ENCODE data around the gene ENTREP1. TPM values are rescaled to one million over a fixed set of nuclear protein-coding genes. Genes with fewer than 3 reads are reported as not detected.

Gene ENTREP1
- total RNA-seq, 1 experiment from 2014 or later, result 21.3 TPM

- Mint-ChIP-seq H3K27me3 (ENCODE audit: low read depth) (no peaks in the 10 kb centered on the region), H3K27ac (peak overlapping the region; percentile 3 to 68 (median 46); a peak in 4 of 7 replicates), H3K4me1 (peaks cover 11 to 17% of the 10 kb centered on the region in 2 experiments), H3K4me3 (no peak overlapping the region), H3K9me3 (no peaks in the 10 kb centered on the region), H3K36me3 (ENCODE audit: insufficient read depth in 1 of 3, low read depth in 3 of 3) (peaks cover 6 to 50% (median 12%) of the 10 kb centered on the region in 3 experiments; a peak in 6 of 7 replicates)
- no peak overlapping the region for H3K14ac ChIP-seq (ENCODE audit: insufficient read depth, low read length)
- no peak overlapping the region for H3K9ac ChIP-seq (ENCODE audit: extremely low read depth, insufficient read length, low read length)
- H3K27me3 ChIP-seq (ENCODE audit: insufficient read depth, low read length), result no peaks in the 10 kb centered on the region
- no peaks in the 10 kb centered on the region for H3K23me2 ChIP-seq (ENCODE audit: insufficient read length, low read depth, low read length, poor library complexity, severe bottlenecking)
- no peak for TF ChIP-seq CTCF (conservative IDR thresholded peaks at IDR 0.05)
- H4K8ac ChIP-seq (replicated peaks; ENCODE audit: insufficient read length, low read depth, low read length), result no peak overlapping the region
- H4K91ac ChIP-seq (ENCODE audit: insufficient read length, low read depth, low read length), result no peak overlapping the region
- no peak overlapping the region for H2BK20ac ChIP-seq (ENCODE audit: low read depth, low read length, poor library complexity, severe bottlenecking)
- no peaks in the 10 kb centered on the region for H4K20me1 ChIP-seq (ENCODE audit: control insufficient read depth, insufficient read depth, insufficient read length)
- H3K4me2 ChIP-seq (ENCODE audit: insufficient read depth, insufficient read length, low read length), result no peak overlapping the region
- no peaks in the 10 kb centered on the region for H3K9me3 ChIP-seq (ENCODE audit: control insufficient read depth, low read depth, low read length)
- peaks cover 4% of the 10 kb centered on the region; the same call in 1 of the 2 replicates for H3K4me1 ChIP-seq (ENCODE audit: insufficient read depth, low read length)
- H3K23ac ChIP-seq (ENCODE audit: insufficient read length, low read depth, low read length), result no peak overlapping the region
- no peak overlapping the region for H2BK5ac ChIP-seq (ENCODE audit: insufficient read length, low read length)
- H3K56ac ChIP-seq (ENCODE audit: insufficient read length, low read depth, low read length), result no peak overlapping the region
- no peak overlapping the region for H2BK15ac ChIP-seq (ENCODE audit: low read depth, low read length)
- no peak overlapping the region for H4K5ac ChIP-seq (ENCODE audit: insufficient read length, low read depth, low read length)
- H2BK120ac ChIP-seq (ENCODE audit: low read depth, low read length, poor library complexity, severe bottlenecking), result no peak overlapping the region
- no peaks in the 10 kb centered on the region for H3K79me2 ChIP-seq (ENCODE audit: insufficient read depth, low read length)
- no CpG with 5 or more reads among the region's 13 CpGs for WGBS (ENCODE audit: extremely low coverage, insufficient read length, low lambda C conversion rate)
- no peak for DNase-seq
- H2AFZ ChIP-seq (ENCODE audit: low read length), result no peak overlapping the region
- no peaks in the 10 kb centered on the region for H3K79me1 ChIP-seq (ENCODE audit: insufficient read depth, low read depth, low read length, poor library complexity, severe bottlenecking)
- no peak overlapping the region for H3K4ac ChIP-seq (ENCODE audit: low read depth, low read length)
- no peak overlapping the region for H3T11ph ChIP-seq (ENCODE audit: low read length)
- H2BK12ac ChIP-seq (ENCODE audit: insufficient read length, low read depth, low read length), result no peak overlapping the region
- no peak overlapping the region for H2AK5ac ChIP-seq (ENCODE audit: insufficient read length, low read length)
- H3K18ac ChIP-seq (ENCODE audit: insufficient read length, low read depth, low read length), result no peak overlapping the region
- no peak overlapping the region for H3K27ac ChIP-seq (ENCODE audit: insufficient read length, low read depth, low read length)
Measured at GRCh38 chr9:69377291-69377690, 52.3 kb downstream of the ENTREP1 start.
